T-helper 1 cell treated with Interleukin-12 subunit alpha and Interleukin-12 subunit beta and Interleukin-4 antibody, amounts not matched to agents 30 μg/mL and 1 μg/mL, for 36 hours (primary cell): ENCODE data around the gene MEAK7.
A peak's percentile ranks its signal among the peaks of the same experiment; 100 is the strongest.

ENCODE experiments used
- H3K27ac Mint-ChIP-seq: one replicate; pipeline ENCODE4 v1.8.0; 2021; ENCODE audit warnings: mild to moderate bottlenecking, mixed read lengths
- H3K27me3 Mint-ChIP-seq: one replicate; pipeline ENCODE4 v1.8.0; 2021; ENCODE audit warnings: low read depth, mixed read lengths
- H3K36me3 Mint-ChIP-seq: one replicate; pipeline ENCODE4 v1.8.0; 2021; ENCODE audit warnings: low read depth, mixed read lengths
- H3K4me1 Mint-ChIP-seq: one replicate; pipeline ENCODE4 v1.8.0; 2021; ENCODE audit warnings: low read depth, mixed read lengths
- H3K4me3 Mint-ChIP-seq: one replicate; pipeline ENCODE4 v1.8.0; 2021; ENCODE audit warnings: mild to moderate bottlenecking, moderate library complexity, mixed read lengths
- H3K9me3 Mint-ChIP-seq: one replicate; pipeline ENCODE4 v1.8.0; 2021; ENCODE audit warnings: mixed read lengths

Gene MEAK7

GRCh38 chr16:84504420-84505248, at the start of gene MEAK7:
Gene MEAK7 (minus strand): TSS chr16:84504659. CDS start chr16:84498086, 6,573 bp downstream.
- peak within 1 kb of the TSS; percentile 80 for H3K4me3 Mint-ChIP-seq
- peaks cover 39% of the 10 kb centered on the region for H3K4me1 Mint-ChIP-seq
- H3K36me3 Mint-ChIP-seq: peaks cover 11% of the 10 kb centered on the region
- peak within 1 kb of the TSS; percentile 87 for H3K27ac Mint-ChIP-seq
- no peaks in the 10 kb centered on the region for H3K9me3 Mint-ChIP-seq
- H3K27me3 Mint-ChIP-seq: peaks cover 3% of the 10 kb centered on the region

- H3K27ac Mint-ChIP-seq: peak overlapping the region; percentile 94
- peaks cover 39% of the 10 kb centered on the region for H3K36me3 Mint-ChIP-seq
- H3K27me3 Mint-ChIP-seq: no peaks in the 10 kb centered on the region
- H3K4me3 Mint-ChIP-seq: peak overlapping the region; percentile 96
- H3K9me3 Mint-ChIP-seq: no peaks in the 10 kb centered on the region
- peaks cover 50% of the 10 kb centered on the region for H3K4me1 Mint-ChIP-seq
Measured at GRCh38 chr16:84553873-84554399, 49.5 kb upstream of the MEAK7 start.

DNA sequence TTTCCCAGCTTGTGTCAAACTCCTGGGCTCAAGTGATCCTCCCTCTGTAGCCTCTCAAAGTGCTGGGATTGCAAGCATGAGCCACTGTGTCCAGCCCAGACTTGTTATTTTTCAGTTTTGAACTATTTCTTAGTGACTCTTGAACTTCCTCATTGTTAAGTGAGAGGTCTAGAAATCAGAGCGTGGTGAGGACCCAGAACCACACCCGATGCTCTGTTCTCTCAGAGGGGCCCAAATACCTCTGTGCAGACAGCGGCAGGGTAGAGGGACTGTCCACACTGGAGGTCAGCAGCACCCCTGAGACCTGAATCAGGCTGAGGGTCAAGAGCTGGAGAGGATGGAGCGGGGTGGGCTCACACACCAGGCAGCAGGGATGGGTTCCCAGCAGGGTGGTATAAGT, 47.7 kb upstream of the MEAK7 start:
- Mint-ChIP-seq H3K27ac (peak overlapping the region; percentile 95), H3K4me3 (peak overlapping the region; percentile 96), H3K4me1 (peaks cover 59% of the 10 kb centered on the region), H3K36me3 (peaks cover 40% of the 10 kb centered on the region), H3K27me3 (no peaks in the 10 kb centered on the region), H3K9me3 (no peaks in the 10 kb centered on the region)

DNA sequence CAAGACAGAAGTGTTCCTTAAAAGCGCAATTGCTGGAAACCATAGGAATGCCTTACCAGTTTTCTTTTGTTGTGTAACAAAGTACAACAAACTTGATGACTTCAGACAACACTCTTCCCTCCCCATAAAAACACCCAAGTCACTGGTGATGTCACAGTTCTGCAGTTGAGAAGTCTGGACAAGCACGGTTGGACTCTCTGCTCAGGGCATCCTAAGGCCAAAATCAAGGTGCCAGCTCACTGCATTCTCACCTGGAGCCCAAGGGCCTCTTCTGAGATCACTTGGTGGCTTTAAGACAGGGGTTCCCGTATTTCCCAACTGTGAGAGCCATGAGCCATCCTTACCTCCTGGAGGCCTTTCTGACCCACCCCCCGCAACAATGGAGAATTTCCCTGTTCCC, 45.6 kb upstream of the MEAK7 start:
- Mint-ChIP-seq H3K9me3 (no peaks in the 10 kb centered on the region), H3K27ac (peak overlapping the region; percentile 97), H3K27me3 (no peaks in the 10 kb centered on the region), H3K4me1 (peaks cover 60% of the 10 kb centered on the region), H3K36me3 (peaks cover 53% of the 10 kb centered on the region), H3K4me3 (peak overlapping the region; percentile 85)

- H3K27ac Mint-ChIP-seq: peak overlapping the region; percentile 97
- H3K36me3 Mint-ChIP-seq: peaks cover 57% of the 10 kb centered on the region
- peak overlapping the region; percentile 85 for H3K4me3 Mint-ChIP-seq
- H3K27me3 Mint-ChIP-seq: no peaks in the 10 kb centered on the region
- no peaks in the 10 kb centered on the region for H3K9me3 Mint-ChIP-seq
- H3K4me1 Mint-ChIP-seq: peaks cover 59% of the 10 kb centered on the region
Measured at GRCh38 chr16:84548971-84549844, 44.7 kb upstream of the MEAK7 start.

DNA sequence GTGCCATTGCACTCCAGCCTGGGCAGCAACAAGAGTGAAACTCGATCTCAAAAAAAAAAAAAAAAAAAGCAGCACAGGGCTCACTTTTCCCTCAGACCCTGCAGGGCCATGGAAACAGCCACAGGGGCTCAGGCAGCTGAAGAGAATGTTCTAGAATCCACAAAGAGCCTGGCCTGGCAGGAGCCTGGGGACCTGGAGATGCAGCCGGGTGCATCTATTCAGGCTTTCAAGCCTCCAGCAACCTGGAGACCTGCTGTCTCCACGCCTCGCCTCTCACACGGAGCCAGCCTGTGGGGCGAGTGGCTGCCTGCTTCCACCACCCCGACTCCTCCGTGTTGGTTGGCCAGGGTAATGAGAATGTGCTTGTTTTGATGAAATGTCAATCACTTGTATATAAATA, 44.0 kb upstream of the MEAK7 start:
- H3K4me3 Mint-ChIP-seq: peak overlapping the region; percentile 85
- no peaks in the 10 kb centered on the region for H3K27me3 Mint-ChIP-seq
- peaks cover 53% of the 10 kb centered on the region for H3K36me3 Mint-ChIP-seq
- H3K27ac Mint-ChIP-seq: peak overlapping the region; percentile 97
- peaks cover 57% of the 10 kb centered on the region for H3K4me1 Mint-ChIP-seq
- H3K9me3 Mint-ChIP-seq: no peaks in the 10 kb centered on the region

DNA sequence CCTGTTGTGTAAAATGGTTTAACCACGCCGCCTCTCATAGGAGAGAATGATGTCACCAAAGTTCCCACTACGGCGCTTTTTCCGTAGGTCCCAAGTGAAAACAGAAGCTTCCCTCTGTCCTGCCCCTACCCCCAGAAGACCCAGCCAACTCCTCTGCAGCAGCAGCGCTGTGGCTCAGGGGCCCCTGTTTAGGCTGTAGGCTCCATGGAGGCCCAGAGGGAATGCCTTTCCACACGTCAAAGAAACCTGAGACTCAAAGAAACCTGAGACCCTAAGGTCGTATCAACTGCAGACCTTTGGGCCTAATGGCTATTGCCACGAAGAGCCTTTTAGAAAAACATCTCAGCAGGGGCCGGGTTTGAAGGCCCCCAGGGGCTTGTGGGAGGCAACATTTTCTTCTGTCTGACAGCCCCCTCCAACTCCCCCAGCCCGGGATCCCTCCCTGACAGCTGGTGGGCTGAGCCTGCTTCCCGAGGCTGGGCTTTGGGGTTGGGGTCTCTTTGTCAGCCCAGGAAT, 43.1 kb upstream of the MEAK7 start:
- H3K9me3 Mint-ChIP-seq: no peaks in the 10 kb centered on the region
- peaks cover 55% of the 10 kb centered on the region for H3K4me1 Mint-ChIP-seq
- H3K36me3 Mint-ChIP-seq: peaks cover 49% of the 10 kb centered on the region
- no peaks in the 10 kb centered on the region for H3K27me3 Mint-ChIP-seq
- H3K27ac Mint-ChIP-seq: peak overlapping the region; percentile 23
- H3K4me3 Mint-ChIP-seq: peak overlapping the region; percentile 49

DNA sequence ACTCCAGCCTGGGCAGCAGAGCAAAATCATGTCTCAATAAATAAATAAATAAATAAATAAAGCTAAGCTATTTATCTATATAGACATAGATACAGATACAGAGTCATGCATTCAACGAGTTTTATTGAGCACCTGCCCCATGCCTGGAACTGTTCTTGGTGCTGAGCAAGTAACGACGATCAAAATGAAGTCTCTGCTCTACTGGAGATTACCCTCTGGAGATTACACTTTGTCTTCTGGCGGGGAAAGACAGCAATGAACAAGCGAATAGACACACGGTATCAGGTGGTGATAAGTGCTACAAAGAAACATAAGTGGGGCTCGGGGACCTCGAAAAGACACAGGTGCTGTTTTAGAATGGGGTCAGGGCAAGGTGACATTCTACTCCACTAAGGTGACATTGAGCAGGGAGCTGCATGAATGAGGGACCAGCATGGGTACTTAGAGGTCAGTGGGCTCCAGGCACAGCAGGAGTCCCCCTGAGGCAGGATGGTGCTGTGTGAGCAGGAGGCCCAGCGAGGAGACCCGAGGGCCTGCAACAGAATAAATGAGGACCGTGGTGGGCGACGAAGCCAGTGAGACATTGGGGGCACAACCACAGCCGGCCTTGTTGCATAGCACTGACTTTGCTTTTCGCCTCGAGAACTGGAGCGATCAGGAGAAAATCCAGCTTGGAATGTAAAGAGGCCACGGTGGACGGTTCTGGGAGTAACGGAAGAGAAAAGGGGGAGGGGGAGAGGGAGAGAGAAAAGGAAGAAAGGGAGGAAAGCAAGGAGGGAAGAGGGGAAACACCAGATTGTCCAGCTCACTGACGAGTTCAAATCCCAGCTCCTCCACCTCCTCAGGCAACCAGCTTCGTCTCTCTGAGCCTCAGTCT, 42.4 kb upstream of the MEAK7 start:
- no peaks in the 10 kb centered on the region for H3K9me3 Mint-ChIP-seq
- H3K4me1 Mint-ChIP-seq: peaks cover 50% of the 10 kb centered on the region
- H3K27me3 Mint-ChIP-seq: no peaks in the 10 kb centered on the region
- H3K4me3 Mint-ChIP-seq: peak overlapping the region; percentile 49
- peaks cover 45% of the 10 kb centered on the region for H3K36me3 Mint-ChIP-seq
- peak overlapping the region; percentile 23 for H3K27ac Mint-ChIP-seq

- H3K27ac Mint-ChIP-seq: no peak overlapping the region
- H3K4me1 Mint-ChIP-seq: peaks cover 43% of the 10 kb centered on the region
- H3K9me3 Mint-ChIP-seq: no peaks in the 10 kb centered on the region
- no peaks in the 10 kb centered on the region for H3K27me3 Mint-ChIP-seq
- H3K36me3 Mint-ChIP-seq: peaks cover 39% of the 10 kb centered on the region
- H3K4me3 Mint-ChIP-seq: no peak overlapping the region
Measured at GRCh38 chr16:84545114-84545737, 40.8 kb upstream of the MEAK7 start.

DNA sequence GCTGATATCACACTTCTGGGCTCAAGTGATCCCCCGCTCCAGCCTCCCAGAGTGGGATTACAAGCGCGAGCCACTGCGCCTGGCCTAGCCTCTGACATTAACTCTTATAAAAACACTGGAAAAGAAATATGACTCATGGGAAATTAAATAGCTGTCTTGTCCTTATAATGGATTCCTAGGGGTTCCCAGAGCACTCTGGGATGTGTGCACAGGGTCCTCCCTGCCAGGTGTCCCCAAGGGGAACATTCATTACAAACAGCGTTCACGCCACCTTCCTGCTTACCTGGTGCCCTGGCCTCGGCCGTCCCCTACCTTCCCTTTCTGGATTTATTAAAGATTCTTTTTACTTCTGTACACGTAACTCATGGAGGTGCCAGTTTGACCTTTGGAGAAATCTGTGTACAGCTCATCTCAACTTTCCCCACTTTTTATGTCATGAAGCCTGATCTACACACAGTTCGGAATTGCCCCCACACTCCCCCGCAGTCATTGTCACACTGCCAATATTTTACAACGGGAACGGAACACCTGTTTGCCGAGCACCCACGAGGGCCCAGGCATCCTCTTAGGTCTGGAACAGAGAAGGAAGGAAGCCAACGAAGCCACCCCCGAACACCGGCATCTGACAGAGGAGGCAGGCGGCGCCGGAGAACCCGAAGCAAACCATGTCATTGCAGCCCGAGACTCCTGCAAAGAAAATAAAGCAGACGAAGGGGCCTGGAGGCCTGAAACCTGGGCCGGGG, 39.7 kb upstream of the MEAK7 start:
- Mint-ChIP-seq H3K9me3 (no peaks in the 10 kb centered on the region), H3K4me1 (peaks cover 37% of the 10 kb centered on the region), H3K4me3 (peak overlapping the region; percentile 22), H3K27me3 (no peaks in the 10 kb centered on the region), H3K36me3 (peaks cover 37% of the 10 kb centered on the region), H3K27ac (peak overlapping the region; percentile 67)

GRCh38 chr16:84543253-84543652, 38.8 kb upstream of the MEAK7 start:
- H3K4me1 Mint-ChIP-seq: peaks cover 33% of the 10 kb centered on the region
- H3K27me3 Mint-ChIP-seq: no peaks in the 10 kb centered on the region
- peaks cover 33% of the 10 kb centered on the region for H3K36me3 Mint-ChIP-seq
- H3K27ac Mint-ChIP-seq: no peak overlapping the region
- H3K9me3 Mint-ChIP-seq: no peaks in the 10 kb centered on the region
- no peak overlapping the region for H3K4me3 Mint-ChIP-seq

DNA sequence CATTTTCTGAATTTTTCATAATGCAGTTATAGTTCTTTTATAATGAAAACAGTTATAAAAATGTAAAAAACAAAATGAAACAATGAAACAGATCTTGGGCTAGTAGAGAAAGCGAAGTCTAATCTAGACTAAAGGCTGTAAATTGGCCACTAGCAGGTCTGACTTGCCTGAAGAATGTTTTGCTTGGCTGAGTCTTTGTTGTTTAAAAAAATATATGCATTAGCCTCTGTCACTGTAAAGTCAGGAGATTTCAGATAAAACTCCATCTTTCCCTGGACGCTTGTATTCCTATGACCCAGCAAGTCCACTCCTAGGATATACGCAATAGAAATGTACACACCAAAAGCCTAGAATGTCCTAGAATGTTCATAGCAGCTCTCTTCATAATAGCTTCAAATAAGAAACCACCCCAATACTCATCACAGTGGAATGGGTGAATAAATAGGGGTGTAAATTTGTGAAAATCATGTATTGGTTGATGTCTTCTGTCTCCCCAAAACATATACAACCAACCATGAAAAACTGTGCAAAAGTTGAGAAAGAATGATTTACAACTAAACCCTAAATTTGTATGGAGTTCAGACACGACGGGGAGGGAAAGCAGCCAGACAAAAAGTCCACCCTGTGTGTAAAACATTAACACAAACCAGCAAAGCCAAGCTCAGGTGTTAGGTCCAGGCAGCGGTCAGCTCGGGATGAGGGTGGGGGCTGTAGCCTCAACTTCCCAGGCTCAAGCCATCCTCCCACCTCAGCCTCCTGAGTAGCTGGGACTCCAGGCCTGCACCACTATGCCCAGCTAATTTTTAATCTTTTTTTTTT, 37.7 kb upstream of the MEAK7 start:
- no peaks in the 10 kb centered on the region for H3K27me3 Mint-ChIP-seq
- no peaks in the 10 kb centered on the region for H3K9me3 Mint-ChIP-seq
- peaks cover 33% of the 10 kb centered on the region for H3K36me3 Mint-ChIP-seq
- H3K4me3 Mint-ChIP-seq: no peak overlapping the region
- no peak overlapping the region for H3K27ac Mint-ChIP-seq
- peaks cover 27% of the 10 kb centered on the region for H3K4me1 Mint-ChIP-seq
